GM21576 (cell line): ENCODE measurements around the gene DIPK1C.
"Not testable (repeated sequence)": the region's sequence is repeated elsewhere in the genome, so short reads cannot be mapped to it uniquely, and the experiment has no call there.

Experiments used
- ATAC-seq: cut with Tn5 transposase; IDR thresholded peaks from one replicate; pipeline ENCODE4 v1.9.1; 2021; ENCODE audit warnings: mild to moderate bottlenecking, moderate library complexity; ENCODE audit not compliant: unreplicated experiment

Gene DIPK1C

GRCh38 chr18:74457043-74457724 lies at the start of gene DIPK1C:
Gene DIPK1C (minus strand): TSS chr18:74457308. CDS start chr18:74457259, 49 bp downstream.
- no peak for ATAC-seq

- ATAC-seq: no peak
Measured at GRCh38 chr18:74506448-74507084, 49.5 kb upstream of the DIPK1C start.

- no peak for ATAC-seq
Measured at GRCh38 chr18:74505776-74506175, 48.7 kb upstream of the DIPK1C start.

GRCh38 chr18:74503137-74503536 lies 46.0 kb upstream of the DIPK1C start:
- no peak for ATAC-seq

- no peak for ATAC-seq
Measured at GRCh38 chr18:74501386-74501785, 44.3 kb upstream of the DIPK1C start.

- ATAC-seq: not testable (repeated sequence)
Measured at GRCh38 chr18:74500774-74501173, 43.7 kb upstream of the DIPK1C start.

GRCh38 chr18:74500372-74500771 lies 43.3 kb upstream of the DIPK1C start:
- no peak for ATAC-seq

- ATAC-seq: peak; percentile 39
Measured at GRCh38 chr18:74499633-74500032, 42.5 kb upstream of the DIPK1C start.

GRCh38 chr18:74498712-74499627 lies 41.9 kb upstream of the DIPK1C start:
- peak; percentile 38 for ATAC-seq

GRCh38 chr18:74497778-74498177 lies 40.7 kb upstream of the DIPK1C start:
- ATAC-seq: no peak

- no peak for ATAC-seq
Measured at GRCh38 chr18:74497324-74497676, 40.2 kb upstream of the DIPK1C start.

GRCh38 chr18:74496508-74497323 lies 39.6 kb upstream of the DIPK1C start:
- peak; percentile 23 for ATAC-seq

GRCh38 chr18:74495581-74496507 lies 38.7 kb upstream of the DIPK1C start, which contains the start of gene CNDP2:
Gene CNDP2 (plus strand): TSS chr18:74496363. CDS start chr18:74499974, 3,611 bp downstream.
- peak; percentile 72 for ATAC-seq

GRCh38 chr18:74494514-74494913 lies 37.4 kb upstream of the DIPK1C start:
- ATAC-seq: no peak

- ATAC-seq: peak; percentile 27
Measured at GRCh38 chr18:74493689-74494088, 36.6 kb upstream of the DIPK1C start.

- ATAC-seq: no peak
Measured at GRCh38 chr18:74492259-74492658, 35.2 kb upstream of the DIPK1C start.

- no peak for ATAC-seq
Measured at GRCh38 chr18:74489676-74490075, 32.6 kb upstream of the DIPK1C start.

GRCh38 chr18:74488864-74489263 lies 31.8 kb upstream of the DIPK1C start:
- ATAC-seq: no peak

GRCh38 chr18:74488354-74488753 lies 31.2 kb upstream of the DIPK1C start:
- ATAC-seq: no peak
